Dendritic cell treated with granulocyte-macrophage colony-stimulating factor and Interleukin-4, amounts not matched to agents 40 ng/mL and 50 ng/mL, for 4 days (primary cell): ENCODE data around the gene SCAMP4.

Experiments used
- H3K27ac Mint-ChIP-seq: one replicate; pipeline ENCODE4 v1.8.0; 2022; ENCODE audit warnings: mild to moderate bottlenecking, mixed read lengths
- H3K27me3 Mint-ChIP-seq: one replicate; pipeline ENCODE4 v1.8.0; 2022; ENCODE audit warnings: mild to moderate bottlenecking, mixed read lengths
- H3K36me3 Mint-ChIP-seq: one replicate; pipeline ENCODE4 v1.8.0; 2022; ENCODE audit warnings: low read depth, mixed read lengths
- H3K4me1 Mint-ChIP-seq: one replicate; pipeline ENCODE4 v1.8.0; 2022; ENCODE audit warnings: low read depth, mixed read lengths
- H3K4me3 Mint-ChIP-seq: one replicate; pipeline ENCODE4 v1.8.0; 2022; ENCODE audit warnings: mild to moderate bottlenecking, moderate library complexity, mixed read lengths
- H3K9me3 Mint-ChIP-seq: one replicate; pipeline ENCODE4 v1.8.0; 2022; ENCODE audit warnings: mixed read lengths
- intact Hi-C: fragments of 100-400 bp; cut with micrococcal nuclease; formaldehyde crosslinking; loops from one replicate; pipeline ENCODE4 v1.15.0; 2022

Gene SCAMP4

GRCh38 chr19:1949304-1950101 lies 44.3 kb downstream of the SCAMP4 start:
- peaks cover 71% of the 10 kb centered on the region for H3K36me3 Mint-ChIP-seq
- H3K27me3 Mint-ChIP-seq, result no peaks in the 10 kb centered on the region
- H3K27ac Mint-ChIP-seq, result peak overlapping the region; percentile 28
- peaks cover 87% of the 10 kb centered on the region for H3K4me1 Mint-ChIP-seq
- H3K4me3 Mint-ChIP-seq, result no peak overlapping the region
- intact Hi-C loops, result no loop called here
- no peaks in the 10 kb centered on the region for H3K9me3 Mint-ChIP-seq

DNA sequence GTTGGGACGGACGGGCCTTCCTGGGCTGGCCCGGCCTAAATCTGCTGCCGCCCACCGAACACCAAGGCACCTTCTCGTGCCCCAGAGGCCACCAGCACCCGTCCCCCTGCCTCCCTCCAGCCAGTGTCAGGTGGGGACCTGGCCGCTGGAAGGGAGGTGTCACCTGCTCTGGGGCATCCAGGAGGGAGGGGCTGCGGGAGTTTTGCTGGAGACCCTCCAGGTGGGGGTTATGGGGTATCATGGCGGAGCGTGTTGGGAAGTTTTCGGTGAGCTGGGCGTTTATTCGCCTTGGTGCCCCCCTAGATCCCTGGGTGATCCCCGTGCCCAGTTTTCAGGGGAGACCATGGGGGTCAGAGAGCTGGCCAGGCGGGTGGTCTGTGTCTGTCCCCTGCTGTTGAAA lies 45.4 kb downstream of the SCAMP4 start:
- H3K36me3 Mint-ChIP-seq, result peaks cover 82% of the 10 kb centered on the region
- no peaks in the 10 kb centered on the region for H3K9me3 Mint-ChIP-seq
- peak overlapping the region; percentile 21 for H3K27ac Mint-ChIP-seq
- H3K4me1 Mint-ChIP-seq, result peaks cover 91% of the 10 kb centered on the region
- H3K4me3 Mint-ChIP-seq, result no peak overlapping the region
- intact Hi-C loops, result no loop called here
- H3K27me3 Mint-ChIP-seq, result no peaks in the 10 kb centered on the region

- Mint-ChIP-seq H3K9me3 (no peaks in the 10 kb centered on the region), H3K27me3 (no peaks in the 10 kb centered on the region), H3K4me3 (no peak overlapping the region), H3K4me1 (peaks cover 75% of the 10 kb centered on the region), H3K36me3 (peaks cover 85% of the 10 kb centered on the region), H3K27ac (no peak overlapping the region)
- intact Hi-C loops, result no loop called here
These were observed 47.4 kb downstream of the SCAMP4 start for GRCh38 chr19:1952635-1953034.

DNA sequence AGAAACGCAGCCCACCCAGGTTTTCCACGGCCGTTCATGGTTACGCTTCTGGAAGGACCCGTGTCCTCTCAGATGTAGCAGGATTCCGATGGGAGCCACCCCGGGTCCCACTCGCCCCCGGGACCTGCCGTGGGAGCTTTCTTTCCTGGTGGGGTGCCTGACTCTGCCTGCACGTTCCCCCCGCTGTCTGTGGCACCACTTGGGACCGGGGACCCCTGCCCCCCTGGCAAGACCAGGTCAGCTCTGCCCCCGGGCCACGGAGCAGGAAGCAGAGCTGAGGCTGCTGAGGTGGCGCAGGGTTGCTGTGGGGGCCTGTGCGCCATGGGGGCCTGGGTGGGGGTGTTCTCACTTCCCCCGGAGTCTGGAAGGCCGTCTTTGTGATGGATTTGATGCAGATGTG lies 47.8 kb downstream of the SCAMP4 start:
- intact Hi-C loops, result no loop called here
- H3K27me3 Mint-ChIP-seq, result no peaks in the 10 kb centered on the region
- H3K4me1 Mint-ChIP-seq, result peaks cover 71% of the 10 kb centered on the region
- H3K9me3 Mint-ChIP-seq, result no peaks in the 10 kb centered on the region
- no peak overlapping the region for H3K27ac Mint-ChIP-seq
- no peak overlapping the region for H3K4me3 Mint-ChIP-seq
- H3K36me3 Mint-ChIP-seq, result peaks cover 89% of the 10 kb centered on the region

GRCh38 chr19:1953441-1954094 lies 48.4 kb downstream of the SCAMP4 start:
- intact Hi-C loops, result no loop called here
- no peaks in the 10 kb centered on the region for H3K9me3 Mint-ChIP-seq
- H3K36me3 Mint-ChIP-seq, result peaks cover 90% of the 10 kb centered on the region
- H3K4me1 Mint-ChIP-seq, result peaks cover 66% of the 10 kb centered on the region
- no peaks in the 10 kb centered on the region for H3K27me3 Mint-ChIP-seq
- no peak overlapping the region for H3K4me3 Mint-ChIP-seq
- no peak overlapping the region for H3K27ac Mint-ChIP-seq

DNA sequence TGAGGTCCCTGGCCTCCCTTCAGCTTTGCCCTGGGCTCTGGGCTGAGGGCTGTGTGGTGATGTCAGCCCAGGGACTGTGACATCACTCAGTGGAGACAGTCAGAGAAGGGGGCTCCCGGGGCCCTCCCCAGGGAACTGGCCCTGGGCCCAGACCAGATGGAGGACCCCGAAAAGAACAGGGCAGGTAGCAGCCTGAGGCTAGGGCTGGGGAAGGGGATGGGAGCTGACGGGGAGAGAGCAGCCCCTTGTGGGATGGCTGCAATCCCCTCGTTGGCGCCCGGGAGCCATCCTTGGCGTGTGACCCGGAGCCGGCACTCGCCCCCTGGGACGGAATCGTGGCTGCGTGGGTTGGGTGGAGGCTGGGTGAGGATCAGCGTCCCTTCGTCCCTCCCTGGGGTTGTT lies 49.3 kb downstream of the SCAMP4 start:
- Mint-ChIP-seq H3K9me3 (no peaks in the 10 kb centered on the region), H3K4me1 (peaks cover 57% of the 10 kb centered on the region), H3K36me3 (peaks cover 89% of the 10 kb centered on the region), H3K4me3 (no peak overlapping the region), H3K27ac (peak overlapping the region; percentile 22), H3K27me3 (no peaks in the 10 kb centered on the region)
- intact Hi-C loops, result no loop called here

DNA sequence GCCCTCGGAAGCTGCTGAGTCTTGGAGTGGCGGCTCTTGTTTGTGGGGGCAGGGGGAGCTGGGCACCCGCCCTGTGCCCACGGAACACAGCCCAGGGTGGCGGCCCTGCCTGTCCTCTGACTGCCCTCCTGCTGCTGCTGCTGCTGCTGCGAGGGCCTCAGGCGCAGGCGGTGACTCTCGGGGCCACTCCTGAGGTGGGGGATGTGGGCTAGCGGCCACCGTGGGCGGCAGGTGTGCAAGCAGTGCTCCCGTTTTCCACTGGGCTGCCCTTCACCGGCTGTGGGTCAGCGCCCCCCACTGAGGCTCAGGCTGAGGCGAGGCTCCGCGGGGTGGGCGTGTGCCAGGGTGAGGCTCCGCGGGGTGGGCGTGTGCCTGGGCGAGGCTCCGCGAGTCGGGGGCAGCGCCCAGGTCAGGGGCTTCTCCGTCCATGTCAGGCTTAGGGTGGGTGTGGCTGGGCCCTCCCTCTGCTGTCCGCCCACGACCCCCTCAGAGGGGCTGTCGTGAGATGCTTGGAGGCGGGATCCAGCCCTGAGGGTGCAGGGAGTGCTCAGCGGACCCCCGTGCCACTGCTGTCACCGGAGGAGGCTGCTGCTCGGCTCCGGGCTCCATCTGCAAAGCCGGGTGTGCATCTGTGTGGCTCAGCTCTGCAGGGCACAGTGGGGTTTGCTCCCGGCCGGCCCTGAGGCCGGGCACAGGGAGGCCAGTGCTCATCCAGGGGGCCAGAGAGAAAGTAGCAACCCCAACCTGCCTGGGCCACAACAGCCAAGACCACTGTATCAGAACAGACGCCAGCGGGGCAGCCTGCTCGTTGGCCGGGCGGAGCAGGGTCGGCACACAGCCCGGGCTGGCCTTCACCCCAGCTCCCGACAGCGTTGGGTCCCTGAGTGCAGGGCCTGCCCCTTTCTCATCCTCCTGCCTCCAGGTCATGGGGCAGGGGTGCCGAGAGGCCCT lies 50.2 kb downstream of the SCAMP4 start:
- H3K4me3 Mint-ChIP-seq, result no peak overlapping the region
- intact Hi-C loops, result no loop called here
- H3K27ac Mint-ChIP-seq, result no peak overlapping the region
- peaks cover 59% of the 10 kb centered on the region for H3K4me1 Mint-ChIP-seq
- H3K27me3 Mint-ChIP-seq, result no peaks in the 10 kb centered on the region
- no peaks in the 10 kb centered on the region for H3K9me3 Mint-ChIP-seq
- peaks cover 89% of the 10 kb centered on the region for H3K36me3 Mint-ChIP-seq

DNA sequence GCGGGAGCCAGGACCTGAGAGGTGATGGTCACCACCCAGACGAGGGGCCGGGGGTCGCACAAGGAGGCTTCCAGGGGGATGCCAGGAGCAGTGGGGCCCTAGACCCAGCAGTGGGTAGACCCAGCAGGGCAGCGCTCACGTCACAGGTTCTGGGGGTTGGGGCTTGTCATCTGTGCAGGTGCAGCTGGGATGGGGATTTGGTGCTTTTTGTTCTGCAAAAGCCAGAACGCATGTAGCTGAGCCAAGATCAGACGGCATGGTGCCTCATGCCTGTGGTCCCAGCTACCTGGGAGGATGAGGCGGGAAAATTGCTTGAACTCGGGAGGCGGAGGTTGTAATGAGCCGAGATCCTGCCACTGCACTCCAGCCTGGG lies 50.9 kb downstream of the SCAMP4 start:
- no peak overlapping the region for H3K27ac Mint-ChIP-seq
- no peaks in the 10 kb centered on the region for H3K27me3 Mint-ChIP-seq
- no peak overlapping the region for H3K4me3 Mint-ChIP-seq
- intact Hi-C loops, result no loop called here
- no peaks in the 10 kb centered on the region for H3K9me3 Mint-ChIP-seq
- H3K4me1 Mint-ChIP-seq, result peaks cover 59% of the 10 kb centered on the region
- peaks cover 89% of the 10 kb centered on the region for H3K36me3 Mint-ChIP-seq

- H3K36me3 Mint-ChIP-seq, result peaks cover 91% of the 10 kb centered on the region
- H3K4me3 Mint-ChIP-seq, result no peak overlapping the region
- H3K27me3 Mint-ChIP-seq, result no peaks in the 10 kb centered on the region
- H3K4me1 Mint-ChIP-seq, result peaks cover 56% of the 10 kb centered on the region
- intact Hi-C loops, result no loop called here
- H3K9me3 Mint-ChIP-seq, result no peaks in the 10 kb centered on the region
- H3K27ac Mint-ChIP-seq, result no peak overlapping the region
These were observed 51.8 kb downstream of the SCAMP4 start for GRCh38 chr19:1956868-1957492.

- Mint-ChIP-seq H3K4me1 (peaks cover 49% of the 10 kb centered on the region), H3K4me3 (no peak overlapping the region), H3K36me3 (peaks cover 91% of the 10 kb centered on the region), H3K27me3 (no peaks in the 10 kb centered on the region), H3K9me3 (no peaks in the 10 kb centered on the region), H3K27ac (no peak overlapping the region)
- intact Hi-C loops, result no loop called here
These were observed 52.5 kb downstream of the SCAMP4 start for GRCh38 chr19:1957562-1958248.

- intact Hi-C loops, result no loop called here
- Mint-ChIP-seq H3K27ac (no peak overlapping the region), H3K9me3 (no peaks in the 10 kb centered on the region), H3K27me3 (no peaks in the 10 kb centered on the region), H3K36me3 (peaks cover 88% of the 10 kb centered on the region), H3K4me1 (peaks cover 29% of the 10 kb centered on the region), H3K4me3 (no peak overlapping the region)
These were observed 54.9 kb downstream of the SCAMP4 start for GRCh38 chr19:1959928-1960589.

GRCh38 chr19:1961000-1961883 lies 56.0 kb downstream of the SCAMP4 start:
- no peak overlapping the region for H3K4me3 Mint-ChIP-seq
- peaks cover 88% of the 10 kb centered on the region for H3K36me3 Mint-ChIP-seq
- peaks cover 23% of the 10 kb centered on the region for H3K4me1 Mint-ChIP-seq
- intact Hi-C loops, result no loop called here
- no peak overlapping the region for H3K27ac Mint-ChIP-seq
- no peaks in the 10 kb centered on the region for H3K27me3 Mint-ChIP-seq
- H3K9me3 Mint-ChIP-seq, result no peaks in the 10 kb centered on the region
